Naive thymus-derived CD4-positive, alpha-beta T cell (primary cell): ENCODE data around the gene KLF11. TPM values are rescaled to one million over a fixed set of nuclear protein-coding genes. Genes with fewer than 3 reads are reported as not detected.

Experiments
- ATAC-seq: fragments of 150-1000 bp; cut with Tn5 transposase; 2 replicates; pipeline ENCODE4 v1.10.0; 2021; ENCODE audit warnings: mild to moderate bottlenecking, moderate library complexity
- CTCF ChIA-PET: fragments of 350-600 bp; sonication (Branson Sonifier 250); formaldehyde crosslinking; loops from one replicate; lab custom pipeline; 2021; ENCODE audit warnings: antibody characterized with exemption; lab: Charles Lee
- POLR2A ChIA-PET: fragments of 350-600 bp; sonication (Branson Sonifier 250); formaldehyde crosslinking; loops from one replicate; lab custom pipeline; 2021; ENCODE audit warnings: antibody characterized with exemption, inconsistent platforms; lab: Charles Lee
- DNase-seq, 9 donors: peaks; one replicate each; pipeline versions ENCODE4 v3.0.0 to v3.0.0-alpha.2; 2020 to 2022; ENCODE audit warnings: mixed read lengths in 1 of 9
- H3K27ac ChIP-seq: one replicate; pipeline ENCODE4 v1.7.0; 2013; ENCODE audit warnings: mild to moderate bottlenecking, low read depth, low read length, moderate library complexity
- H3K27me3 ChIP-seq, 2 donors: one replicate each; pipeline ENCODE4 v1.7.0; 2013; ENCODE audit warnings: low read length in 2 of 2, mild to moderate bottlenecking in 2 of 2, moderate library complexity in 2 of 2; ENCODE audit not compliant: control insufficient read depth in 2 of 2, insufficient read depth in 2 of 2
- H3K36me3 ChIP-seq, 3 experiments: 1 replicate in 2 of 3; 2 replicates in 1 of 3; pipeline ENCODE4 v1.7.0; 2013; ENCODE audit warnings: low read length in 3 of 3, mild to moderate bottlenecking in 3 of 3, moderate library complexity in 1 of 3; ENCODE audit not compliant: insufficient read depth in 3 of 3, control insufficient read depth in 2 of 3
- H3K4me1 ChIP-seq, 2 donors: one replicate each; pipeline ENCODE4 v1.7.0; 2013; ENCODE audit warnings: low read length in 2 of 2, mild to moderate bottlenecking in 2 of 2, moderate library complexity in 1 of 2; ENCODE audit not compliant: control insufficient read depth in 2 of 2, insufficient read depth in 2 of 2
- H3K4me3 ChIP-seq: 2 replicates; pipeline ENCODE4 v1.7.0; 2013; ENCODE audit warnings: mild to moderate bottlenecking, low read length
- H3K9me3 ChIP-seq, 3 experiments: 1 replicate in 2 of 3; 2 replicates in 1 of 3; pipeline ENCODE4 v1.7.0; 2013; ENCODE audit warnings: low read length in 3 of 3; ENCODE audit not compliant: control insufficient read depth in 2 of 3
- H3K27ac Mint-ChIP-seq, 9 donors: one replicate each; pipeline ENCODE4 v1.8.0; 2020 to 2022; ENCODE audit warnings: mixed read lengths in 9 of 9, mild to moderate bottlenecking in 8 of 9, moderate library complexity in 5 of 9, inconsistent platforms in 2 of 9
- H3K27me3 Mint-ChIP-seq, 5 donors: one replicate each; pipeline ENCODE4 v1.8.0; 2021 to 2022; ENCODE audit warnings: mixed read lengths in 5 of 5, mild to moderate bottlenecking in 1 of 5
- H3K36me3 Mint-ChIP-seq, 5 donors: one replicate each; pipeline ENCODE4 v1.8.0; 2020 to 2022; ENCODE audit warnings: mixed read lengths in 5 of 5, mild to moderate bottlenecking in 3 of 5, inconsistent platforms in 1 of 5
- H3K4me1 Mint-ChIP-seq, 7 donors: one replicate each; pipeline ENCODE4 v1.8.0; 2020 to 2022; ENCODE audit warnings: mixed read lengths in 7 of 7, mild to moderate bottlenecking in 3 of 7, inconsistent platforms in 1 of 7
- H3K4me3 Mint-ChIP-seq, 10 donors: one replicate each; pipeline ENCODE4 v1.8.0; 2020 to 2022; ENCODE audit warnings: mild to moderate bottlenecking in 10 of 10, mixed read lengths in 10 of 10, moderate library complexity in 6 of 10, inconsistent platforms in 2 of 10
- H3K9me3 Mint-ChIP-seq, 11 donors: one replicate each; pipeline ENCODE4 v1.8.0; 2020 to 2022; ENCODE audit warnings: mixed read lengths in 11 of 11, mild to moderate bottlenecking in 4 of 11, inconsistent platforms in 1 of 11, moderate library complexity in 1 of 11
- intact Hi-C, 2 donors: fragments of 100-400 bp; cut with micrococcal nuclease; formaldehyde crosslinking; loops; one replicate each; pipeline ENCODE4 v1.15.1; 2023
- polyA plus RNA-seq, 2 donors: library from polyadenylated mRNA; unstranded; fragments of 300-500 nt; fragmentation: Illumina TruSeq; gene quantifications; one replicate each; pipeline ENCODE4 v1.2.3, GENCODE V29; 2021
- total RNA-seq, 6 experiments: library from RNA in 5 of 6; stranded (reverse) in 5 of 6; gene quantifications; 1 replicate in 5 of 6; 2 replicates in 1 of 6; pipeline ENCODE4 v1.2.3 and lab custom pipeline; 2021 to 2026

Gene KLF11
- total and polyA plus RNA-seq, 7 experiments from 2014 or later, result 1.3 to 48.6 (median 4.8) TPM

DNA sequence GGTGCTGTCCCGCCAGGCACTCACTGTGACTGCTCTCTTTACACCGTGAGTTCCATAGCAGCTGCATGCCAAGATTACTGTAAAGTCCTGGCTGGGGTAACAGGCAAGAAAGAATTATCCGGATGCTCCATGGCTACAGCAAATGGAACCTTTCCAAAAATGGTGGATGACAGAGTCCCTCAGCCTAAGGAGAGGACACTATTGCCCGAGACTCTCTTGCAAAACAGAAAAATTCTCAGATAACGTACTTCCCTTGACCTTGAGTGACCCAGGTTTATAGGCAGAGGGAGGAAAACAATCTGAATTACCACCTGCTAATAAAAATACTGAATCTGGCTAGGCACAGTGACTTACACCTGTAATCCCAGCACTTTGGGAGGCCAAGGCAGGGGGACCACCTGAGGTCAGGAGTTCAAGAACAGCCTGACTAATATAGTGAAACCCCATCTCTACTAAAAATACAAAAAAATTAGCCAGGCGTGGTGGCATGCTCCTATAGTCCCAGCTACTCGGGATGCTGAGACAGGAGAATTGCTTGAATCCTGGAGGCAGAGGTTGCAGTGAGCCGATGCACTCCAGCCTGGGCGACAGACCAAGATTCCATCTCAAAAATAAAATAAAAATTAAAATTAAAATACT, 32.3 kb downstream of the KLF11 start:
- DNase-seq (no peak), ATAC-seq (no peak)
- H3K4me1 ChIP-seq, result peaks cover 2 to 3% of the 10 kb centered on the region in 2 donors
- H3K27me3 ChIP-seq, result peaks cover 0 to 9% of the 10 kb centered on the region in 2 donors
- no peak overlapping the region for H3K27ac Mint-ChIP-seq
- H3K4me3 Mint-ChIP-seq, result no peak overlapping the region
- H3K9me3 ChIP-seq, result no peaks in the 10 kb centered on the region
- H3K4me3 ChIP-seq, result no peak overlapping the region
- intact Hi-C loops, result no loop called here
- H3K9me3 Mint-ChIP-seq, result no peaks in the 10 kb centered on the region
- peaks cover 0 to 4% (median 0%) of the 10 kb centered on the region in 5 donors for H3K36me3 Mint-ChIP-seq
- CTCF ChIA-PET, result interaction anchor here (0.7 to 6.4 kb wide), 2 partner anchors 43 to 360 kb away, joined by 4 to 77 read pairs; no protein-coding TSS in a partner anchor
- H3K27me3 Mint-ChIP-seq, result peaks cover 58 to 68% (median 65%) of the 10 kb centered on the region in 5 donors
- POLR2A ChIA-PET, result no interaction called here
- no peaks in the 10 kb centered on the region for H3K36me3 ChIP-seq
- H3K27ac ChIP-seq, result no peak overlapping the region
- H3K4me1 Mint-ChIP-seq, result peaks cover 4 to 19% (median 9%) of the 10 kb centered on the region in 7 donors

DNA sequence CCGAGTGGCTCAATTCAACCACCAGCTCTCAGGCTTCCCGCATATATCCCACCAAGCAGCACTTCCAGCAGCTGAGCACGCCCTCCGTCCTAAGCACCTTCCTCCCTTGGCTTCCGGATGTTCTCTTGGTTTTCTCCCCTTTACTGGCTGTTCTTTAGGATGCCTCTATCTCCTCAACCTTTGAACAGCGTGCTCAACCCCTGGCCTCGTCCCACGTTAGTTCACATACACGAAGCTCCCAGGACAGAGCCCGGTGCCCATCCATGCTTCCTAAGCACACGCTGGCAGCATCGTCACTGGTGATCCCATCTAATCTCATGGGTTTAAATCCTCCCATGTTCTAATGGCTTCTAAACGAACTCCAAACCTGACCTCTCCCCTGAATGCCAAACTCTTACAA, 33.2 kb downstream of the KLF11 start:
- ChIA-PET CTCF (interaction anchor here (0.7 to 6.4 kb wide), 2 partner anchors 44 to 359 kb away, joined by 4 to 77 read pairs; no protein-coding TSS in a partner anchor), POLR2A (no interaction called here)
- DNase-seq (no peak), ATAC-seq (no peak)
- Histone ChIP-seq H3K36me3 (no peaks in the 10 kb centered on the region), H3K27ac (no peak overlapping the region), H3K27me3 (peaks cover 0 to 13% of the 10 kb centered on the region in 2 donors), H3K4me3 (no peak overlapping the region), H3K9me3 (no peaks in the 10 kb centered on the region), H3K4me1 (peaks cover 9 to 10% of the 10 kb centered on the region in 2 donors)
- Mint-ChIP-seq H3K4me3 (no peak overlapping the region), H3K9me3 (no peaks in the 10 kb centered on the region), H3K27me3 (peaks cover 64 to 76% (median 73%) of the 10 kb centered on the region in 5 donors), H3K27ac (no peak overlapping the region), H3K4me1 (peaks cover 11 to 26% (median 16%) of the 10 kb centered on the region in 7 donors), H3K36me3 (peaks cover 0 to 4% (median 0%) of the 10 kb centered on the region in 5 donors)
- intact Hi-C loops, result no loop called here

- no peak overlapping the region for H3K4me3 Mint-ChIP-seq
- H3K27ac Mint-ChIP-seq, result no peak overlapping the region
- ChIA-PET CTCF (no interaction called here), POLR2A (no interaction called here)
- peaks cover 0 to 13% of the 10 kb centered on the region in 2 donors for H3K27me3 ChIP-seq
- intact Hi-C loops, result no loop called here
- H3K4me1 Mint-ChIP-seq, result peaks cover 11 to 29% (median 16%) of the 10 kb centered on the region in 7 donors
- DNase-seq (no peak), ATAC-seq (no peak)
- H3K4me3 ChIP-seq, result no peak overlapping the region
- H3K9me3 Mint-ChIP-seq, result no peaks in the 10 kb centered on the region
- no peaks in the 10 kb centered on the region for H3K36me3 ChIP-seq
- H3K9me3 ChIP-seq, result no peaks in the 10 kb centered on the region
- H3K4me1 ChIP-seq, result peaks cover 9 to 11% of the 10 kb centered on the region in 2 donors
- H3K27me3 Mint-ChIP-seq, result peaks cover 70 to 81% (median 77%) of the 10 kb centered on the region in 5 donors
- H3K36me3 Mint-ChIP-seq, result peaks cover 0 to 4% (median 0%) of the 10 kb centered on the region in 5 donors
- no peak overlapping the region for H3K27ac ChIP-seq
These were observed 33.7 kb downstream of the KLF11 start for GRCh38 chr2:10076988-10077527.

- intact Hi-C loops, result no loop called here
- H3K9me3 ChIP-seq, result no peaks in the 10 kb centered on the region
- peaks cover 0 to 13% of the 10 kb centered on the region in 2 donors for H3K27me3 ChIP-seq
- Mint-ChIP-seq H3K4me3 (no peak overlapping the region), H3K4me1 (peaks cover 9 to 23% (median 14%) of the 10 kb centered on the region in 7 donors), H3K9me3 (no peaks in the 10 kb centered on the region), H3K27ac (no peak overlapping the region), H3K27me3 (peaks cover 67 to 85% (median 79%) of the 10 kb centered on the region in 5 donors), H3K36me3 (peaks cover 0 to 4% (median 0%) of the 10 kb centered on the region in 5 donors)
- no peak overlapping the region for H3K4me3 ChIP-seq
- H3K4me1 ChIP-seq, result peaks cover 9 to 11% of the 10 kb centered on the region in 2 donors
- ChIA-PET CTCF (interaction anchor here (1.3 kb wide), 1 partner anchor 357 kb away, joined by 4 read pairs; no protein-coding TSS in a partner anchor), POLR2A (interaction anchor here (0.8 kb wide), 1 partner anchor 44 kb away, joined by 3 read pairs; no protein-coding TSS in a partner anchor)
- no peak overlapping the region for H3K27ac ChIP-seq
- H3K36me3 ChIP-seq, result no peaks in the 10 kb centered on the region
- DNase-seq, result no peak
- ATAC-seq, result no peak
These were observed 34.7 kb downstream of the KLF11 start for GRCh38 chr2:10078001-10078400.

- POLR2A ChIA-PET, result no interaction called here
These were observed 35.4 kb downstream of the KLF11 start for GRCh38 chr2:10078704-10079265.

GRCh38 chr2:10079266-10079869, 36.0 kb downstream of the KLF11 start:
- Histone ChIP-seq H3K4me3 (no peak overlapping the region), H3K9me3 (no peaks in the 10 kb centered on the region), H3K4me1 (peaks cover 9 to 11% of the 10 kb centered on the region in 2 donors), H3K36me3 (no peaks in the 10 kb centered on the region), H3K27ac (no peak overlapping the region), H3K27me3 (peaks cover 0 to 13% of the 10 kb centered on the region in 2 donors)
- intact Hi-C loops, result no loop called here
- peak overlapping the region; percentile 78 to 96 (median 87) for H3K4me3 Mint-ChIP-seq
- H3K27ac Mint-ChIP-seq, result peak overlapping the region in 5 of 9 donors; percentile 49 to 64 (median 51)
- POLR2A ChIA-PET, result no interaction called here
- CTCF ChIA-PET, result interaction anchor here (1.3 kb wide), 1 partner anchor 356 kb away, joined by 4 read pairs; no protein-coding TSS in a partner anchor
- peaks cover 9 to 25% (median 14%) of the 10 kb centered on the region in 7 donors for H3K4me1 Mint-ChIP-seq
- no peaks in the 10 kb centered on the region for H3K9me3 Mint-ChIP-seq
- ATAC-seq, result peak; percentile 50
- peaks cover 0 to 4% (median 0%) of the 10 kb centered on the region in 5 donors for H3K36me3 Mint-ChIP-seq
- peak in 5 of 9 donors; percentile 18 to 37 (median 31) for DNase-seq
- peaks cover 76 to 85% (median 82%) of the 10 kb centered on the region in 5 donors for H3K27me3 Mint-ChIP-seq

More at GRCh38 chr2:10078704-10079265, 35.4 kb downstream of the KLF11 start:
- ATAC-seq, result no peak
- Mint-ChIP-seq H3K27me3 (peaks cover 75 to 85% (median 82%) of the 10 kb centered on the region in 5 donors), H3K9me3 (no peaks in the 10 kb centered on the region), H3K4me1 (peaks cover 9 to 25% (median 14%) of the 10 kb centered on the region in 7 donors), H3K4me3 (peak overlapping the region; percentile 78 to 96 (median 87)), H3K27ac (peak overlapping the region in 1 of 9 donors; percentile 51), H3K36me3 (peaks cover 0 to 4% (median 0%) of the 10 kb centered on the region in 5 donors)
- DNase-seq, result no peak
- H3K4me1 ChIP-seq, result peaks cover 9 to 11% of the 10 kb centered on the region in 2 donors
- no peak overlapping the region for H3K4me3 ChIP-seq
- CTCF ChIA-PET, result interaction anchor here (1.3 kb wide), 1 partner anchor 356 kb away, joined by 4 read pairs; no protein-coding TSS in a partner anchor
- H3K36me3 ChIP-seq, result no peaks in the 10 kb centered on the region
- no peaks in the 10 kb centered on the region for H3K9me3 ChIP-seq
- peaks cover 0 to 13% of the 10 kb centered on the region in 2 donors for H3K27me3 ChIP-seq
- no peak overlapping the region for H3K27ac ChIP-seq
- intact Hi-C loops, result no loop called here
